Measurements from ENCODE around the gene ADAMTS12. TPM values are rescaled to one million over a fixed set of nuclear protein-coding genes. Genes with fewer than 3 reads are reported as not detected.

ADAMTS12 gene
- polyA plus RNA-seq, 1 donor from 2014 or later = 0.07 TPM

DNA sequence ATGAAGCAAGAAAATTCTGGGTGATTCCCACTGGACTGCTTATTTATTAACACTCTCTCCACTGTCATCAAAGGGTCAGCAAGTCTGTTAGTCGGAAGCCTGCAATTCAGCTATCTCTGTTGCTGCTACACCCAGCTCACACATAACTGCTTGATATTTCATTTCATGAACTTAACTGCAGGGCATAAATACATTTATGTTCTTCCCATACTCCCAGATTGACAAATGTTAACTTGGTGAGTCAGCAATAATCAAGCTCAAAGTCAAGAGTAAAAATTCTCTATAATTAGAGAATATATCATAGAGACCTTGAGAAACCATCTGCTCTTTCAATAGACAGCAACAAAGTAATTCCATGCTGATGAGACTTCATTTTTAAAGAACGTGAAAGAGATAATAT is 198.8 kb downstream of the ADAMTS12 start:
- no peaks in the 10 kb centered on the region for H3K27me3 ChIP-seq (ENCODE audit: insufficient read depth, low read depth, low read length)
- H4K20me1 ChIP-seq (ENCODE audit: insufficient read depth) = no peaks in the 10 kb centered on the region
- no peaks in the 10 kb centered on the region for H3K9me3 ChIP-seq (ENCODE audit: low read length)
- no peak overlapping the region for H3K4me2 ChIP-seq (ENCODE audit: low read length)
- no peaks in the 10 kb centered on the region for H3K79me2 ChIP-seq (replicated peaks; ENCODE audit: insufficient read depth, low read length)
- H3K27ac ChIP-seq (ENCODE audit: low read length) = no peak overlapping the region
- H3F3A ChIP-seq (ENCODE audit: insufficient read depth, low read length, poor library complexity, severe bottlenecking) = no peaks in the 10 kb centered on the region
- no peaks in the 10 kb centered on the region for H3K9me2 ChIP-seq (ENCODE audit: insufficient read depth, low read length)
- H3K36me3 ChIP-seq (ENCODE audit: insufficient read depth, low read length) = no peaks in the 10 kb centered on the region
- no peak overlapping the region for H3K4me3 ChIP-seq (ENCODE audit: low read length)
- TF ChIP-seq REST (IDR thresholded peaks at IDR 0.05; ENCODE audit: borderline replicate concordance) (no peak), RAD21 (conservative IDR thresholded peaks at IDR 0.05) (no peak), MXI1 (conservative IDR thresholded peaks at IDR 0.05; ENCODE audit: poor library complexity, severe bottlenecking) (no peak), EP300 (conservative IDR thresholded peaks at IDR 0.05; ENCODE audit: poor library complexity, severe bottlenecking) (no peak), TAF1 (IDR thresholded peaks at IDR 0.05; ENCODE audit: low read depth) (no peak), CTCF (IDR thresholded peaks at IDR 0.05; ENCODE audit: poor library complexity, severe bottlenecking) (no peak), EZH2 (IDR thresholded peaks at IDR 0.05; ENCODE audit: borderline replicate concordance, insufficient read depth, low read length, poor library complexity, severe bottlenecking) (no peak), POLR2AphosphoS5 (IDR thresholded peaks at IDR 0.05) (no peak), SMC3 (conservative IDR thresholded peaks at IDR 0.05; ENCODE audit: poor library complexity) (no peak)
- no peak overlapping the region for H3K9ac ChIP-seq (ENCODE audit: low read length)
- no peak overlapping the region for H2AFZ ChIP-seq (ENCODE audit: low read depth, low read length)

DNA sequence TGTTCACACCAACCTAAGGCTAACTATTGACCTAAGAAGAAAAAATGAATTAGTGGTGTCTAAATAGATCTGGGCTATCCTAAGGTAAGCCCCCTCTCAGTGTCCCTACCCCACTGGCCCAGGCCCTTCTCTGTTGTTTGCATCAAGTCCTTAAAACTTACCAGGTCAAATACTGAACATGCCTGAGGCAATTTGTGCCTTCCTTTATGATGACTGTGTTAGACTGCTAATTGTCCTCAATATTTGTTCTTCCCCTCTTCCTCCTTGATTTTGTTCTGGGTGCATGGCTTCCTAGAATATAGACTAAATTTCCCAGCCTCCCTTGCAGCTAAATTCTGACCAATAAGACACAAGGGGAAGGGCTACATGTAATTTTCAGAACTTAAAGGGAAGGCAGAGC is 199.9 kb downstream of the ADAMTS12 start:
- H3K9me3 ChIP-seq (ENCODE audit: low read length) = no peaks in the 10 kb centered on the region
- no peaks in the 10 kb centered on the region for H4K20me1 ChIP-seq (ENCODE audit: insufficient read depth)
- no peak overlapping the region for H3K4me3 ChIP-seq (ENCODE audit: low read length)
- no peaks in the 10 kb centered on the region for H3K27me3 ChIP-seq (ENCODE audit: insufficient read depth, low read depth, low read length)
- no peak for TF ChIP-seq CTCF (IDR thresholded peaks at IDR 0.05; ENCODE audit: poor library complexity, severe bottlenecking)
- TF ChIP-seq EP300 (conservative IDR thresholded peaks at IDR 0.05; ENCODE audit: poor library complexity, severe bottlenecking) = no peak
- no peak for TF ChIP-seq RAD21 (conservative IDR thresholded peaks at IDR 0.05)
- no peak for TF ChIP-seq EZH2 (IDR thresholded peaks at IDR 0.05; ENCODE audit: borderline replicate concordance, insufficient read depth, low read length, poor library complexity, severe bottlenecking)
- TF ChIP-seq MXI1 (conservative IDR thresholded peaks at IDR 0.05; ENCODE audit: poor library complexity, severe bottlenecking) = no peak
- no peak for TF ChIP-seq SMC3 (conservative IDR thresholded peaks at IDR 0.05; ENCODE audit: poor library complexity)
- TF ChIP-seq POLR2AphosphoS5 (IDR thresholded peaks at IDR 0.05) = no peak
- TF ChIP-seq TAF1 (IDR thresholded peaks at IDR 0.05; ENCODE audit: low read depth) = no peak
- H3K36me3 ChIP-seq (ENCODE audit: insufficient read depth, low read length) = no peaks in the 10 kb centered on the region
- no peak overlapping the region for H3K9ac ChIP-seq (ENCODE audit: low read length)
- no peaks in the 10 kb centered on the region for H3K9me2 ChIP-seq (ENCODE audit: insufficient read depth, low read length)
- H3F3A ChIP-seq (ENCODE audit: insufficient read depth, low read length, poor library complexity, severe bottlenecking) = no peaks in the 10 kb centered on the region
- no peak overlapping the region for H3K27ac ChIP-seq (ENCODE audit: low read length)
- no peaks in the 10 kb centered on the region for H3K79me2 ChIP-seq (replicated peaks; ENCODE audit: insufficient read depth, low read length)
- H3K4me2 ChIP-seq (ENCODE audit: low read length) = no peak overlapping the region
- H2AFZ ChIP-seq (ENCODE audit: low read depth, low read length) = no peak overlapping the region

All from neural cell (in vitro differentiated cells).